SU-DHL-6 (cell line): ENCODE results near the gene IRF1.
A peak's percentile ranks its signal among the peaks of the same experiment; 100 is the strongest.

Experiments used
- H2AFZ ChIP-seq: fragments of 200-600 bp; sonication (generic); 2 replicates; pipeline ENCODE4 v1.6.1; 2014; ENCODE audit warnings: low read depth, mild to moderate bottlenecking, moderate library complexity, mixed read lengths, antibody characterized with exemption, low read length; ENCODE audit not compliant: severe bottlenecking
- H3F3A ChIP-seq: fragments of 200-600 bp; shearing (Covaris generic); 2 replicates; pipeline ENCODE4 v1.6.0; 2016; ENCODE audit warnings: antibody characterized with exemption, mild to moderate bottlenecking; ENCODE audit not compliant: insufficient read depth
- H3K27ac ChIP-seq: fragments of 200-600 bp; sonication (generic); 2 replicates; pipeline ENCODE4 v1.5.1; 2016; ENCODE audit warnings: low read depth, mild to moderate bottlenecking, low read length, moderate library complexity, mixed read lengths
- H3K27me3 ChIP-seq: fragments of 200-600 bp; sonication (generic), shearing (Covaris generic); 2 replicates; pipeline ENCODE4 v1.6.0; 2014; ENCODE audit warnings: mild to moderate bottlenecking, low read length
- H3K36me3 ChIP-seq: fragments of 200-600 bp; sonication (generic); 2 replicates; pipeline ENCODE4 v1.6.1; 2014; ENCODE audit warnings: mild to moderate bottlenecking, low read length, mixed read lengths
- H3K4me2 ChIP-seq: fragments of 300-600, 200-600 bp; shearing (Covaris generic), sonication (generic); 2 replicates; pipeline ENCODE4 v1.6.0; 2014; ENCODE audit warnings: low read length, low read depth, mild to moderate bottlenecking; ENCODE audit not compliant: poor library complexity, severe bottlenecking
- H3K4me3 ChIP-seq: fragments of 200-600 bp; sonication (generic); 2 replicates; pipeline ENCODE4 v1.5.1; 2014; ENCODE audit warnings: antibody characterized with exemption, low read length, mild to moderate bottlenecking, mixed read lengths; ENCODE audit not compliant: insufficient read depth, poor library complexity, severe bottlenecking
- H3K79me2 ChIP-seq: fragments of 200-600 bp; sonication (generic); 2 replicates; pipeline ENCODE4 v1.6.1; 2014; ENCODE audit warnings: mild to moderate bottlenecking, low read length, moderate library complexity; ENCODE audit not compliant: insufficient read depth
- H3K9ac ChIP-seq: fragments of 200-600 bp; sonication (generic); 2 replicates; pipeline ENCODE4 v1.7.0; 2014; ENCODE audit warnings: mild to moderate bottlenecking, low read length
- H3K9me2 ChIP-seq: fragments of 200-600 bp; sonication (generic); replicated peaks from 2 replicates; pipeline ENCODE4 v1.6.1; 2014; ENCODE audit warnings: low read length; ENCODE audit not compliant: insufficient read depth
- H3K9me3 ChIP-seq: fragments of 200-600 bp; sonication (generic); 2 replicates; pipeline ENCODE4 v1.6.1; 2014; ENCODE audit warnings: low read length, mixed read lengths; ENCODE audit not compliant: insufficient read depth
- H4K20me1 ChIP-seq: fragments of 200-600 bp; sonication (generic); 2 replicates; pipeline ENCODE4 v1.6.1; 2014; ENCODE audit warnings: low read depth, mild to moderate bottlenecking, antibody characterized with exemption, low read length, moderate library complexity, mixed read lengths
- CTCF ChIP-seq: fragments of 200-600 bp; sonication (generic); IDR thresholded peaks from one replicate; pipeline ENCODE4 v1.5.1; 2017; ENCODE audit warnings: antibody characterized with exemption, mild to moderate bottlenecking, low read length, moderate library complexity; ENCODE audit not compliant: insufficient read depth, poor library complexity, severe bottlenecking
- EZH2phosphoT487 ChIP-seq: fragments of 200-600 bp; sonication (generic), shearing (Covaris generic); conservative IDR thresholded peaks from 2 replicates; pipeline ENCODE4 v1.6.1; 2018; ENCODE audit warnings: mild to moderate bottlenecking, antibody characterized with exemption, low read length, moderate library complexity, mixed read lengths

IRF1 gene

DNA sequence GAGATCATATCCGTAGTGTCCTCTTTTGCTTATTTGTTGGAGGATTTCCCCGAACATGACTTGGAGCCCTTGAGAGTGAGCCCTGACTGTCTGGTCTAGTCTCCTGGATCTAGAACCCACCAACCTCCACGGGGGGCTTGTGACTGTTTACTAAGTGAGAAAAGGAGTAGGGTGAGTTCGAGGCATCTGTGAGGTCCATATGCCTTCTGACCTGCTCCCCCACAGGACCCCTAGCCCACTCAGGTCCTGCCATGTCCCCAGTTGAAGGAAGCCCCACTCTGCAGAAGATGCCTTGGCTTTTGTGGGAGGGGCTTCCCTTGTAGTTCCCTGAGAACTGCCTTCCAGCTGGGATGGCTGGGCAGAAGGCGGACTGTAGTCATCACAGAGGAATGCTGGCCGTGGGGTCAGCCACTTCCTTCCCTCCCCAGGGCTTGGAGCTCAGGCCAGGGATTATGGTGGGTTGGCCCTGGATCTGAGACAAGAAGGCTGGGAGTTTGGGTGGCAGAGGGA is 7.0 kb upstream of the IRF1 start:
- Histone ChIP-seq H4K20me1 (no peaks in the 10 kb centered on the region), H3F3A (no peaks in the 10 kb centered on the region), H3K4me3 (no peak overlapping the region), H3K4me2 (no peak overlapping the region), H3K27ac (no peak overlapping the region), H3K9me2 (no peaks in the 10 kb centered on the region), H3K36me3 (no peaks in the 10 kb centered on the region), H3K27me3 (no peaks in the 10 kb centered on the region), H2AFZ (no peak overlapping the region), H3K9me3 (no peaks in the 10 kb centered on the region), H3K9ac (no peak overlapping the region), H3K79me2 (no peaks in the 10 kb centered on the region)
- TF ChIP-seq EZH2phosphoT487 = no peak
- no peak for TF ChIP-seq CTCF

GRCh38 chr5:132496631-132497487 is 6.3 kb upstream of the IRF1 start:
- H2AFZ ChIP-seq = peak overlapping the region; percentile 96
- no peaks in the 10 kb centered on the region for H4K20me1 ChIP-seq
- H3K9me2 ChIP-seq = no peaks in the 10 kb centered on the region
- peak overlapping the region; percentile 87 for H3K4me2 ChIP-seq
- peak overlapping the region; percentile 63 for H3K9ac ChIP-seq
- H3K36me3 ChIP-seq = no peaks in the 10 kb centered on the region
- TF ChIP-seq CTCF = no peak
- TF ChIP-seq EZH2phosphoT487 = no peak
- H3K27me3 ChIP-seq = no peaks in the 10 kb centered on the region
- no peak overlapping the region for H3K27ac ChIP-seq
- H3K4me3 ChIP-seq = peak overlapping the region; percentile 60
- H3K9me3 ChIP-seq = no peaks in the 10 kb centered on the region
- H3K79me2 ChIP-seq = no peaks in the 10 kb centered on the region
- H3F3A ChIP-seq = no peaks in the 10 kb centered on the region

DNA sequence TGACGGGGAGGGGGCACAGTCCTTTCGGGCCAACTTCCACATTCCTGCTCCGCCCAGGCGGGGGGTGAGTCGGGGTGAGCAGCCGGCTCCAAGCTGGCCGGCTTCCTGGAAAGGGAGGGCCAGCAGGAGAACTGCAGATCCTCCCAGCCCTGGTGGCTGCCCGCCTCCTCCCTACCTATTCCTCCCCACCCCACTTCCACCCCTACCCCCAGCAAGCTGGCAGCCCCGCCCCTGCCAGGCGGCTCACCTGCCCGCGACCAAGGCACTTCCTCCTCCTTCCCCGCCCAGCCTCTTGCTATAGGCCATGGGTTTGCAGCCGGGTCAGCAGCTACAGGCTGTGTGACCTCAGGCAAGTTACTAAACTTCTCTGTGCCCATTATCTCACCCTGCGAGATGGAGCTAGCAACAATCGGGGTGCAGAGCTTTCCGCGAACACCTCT is 5.6 kb upstream of the IRF1 start:
- H3K4me3 ChIP-seq = peak overlapping the region; percentile 60
- TF ChIP-seq EZH2phosphoT487 (no peak), CTCF (no peak)
- no peaks in the 10 kb centered on the region for H3K36me3 ChIP-seq
- H3F3A ChIP-seq = no peaks in the 10 kb centered on the region
- H2AFZ ChIP-seq = peak overlapping the region; percentile 96
- H3K9me2 ChIP-seq = no peaks in the 10 kb centered on the region
- H3K79me2 ChIP-seq = no peaks in the 10 kb centered on the region
- no peaks in the 10 kb centered on the region for H3K9me3 ChIP-seq
- peak overlapping the region; percentile 63 for H3K9ac ChIP-seq
- H3K4me2 ChIP-seq = peak overlapping the region; percentile 87
- peak overlapping the region; percentile 27; the same call in 1 of the 2 replicates for H3K27ac ChIP-seq
- no peaks in the 10 kb centered on the region for H3K27me3 ChIP-seq
- no peaks in the 10 kb centered on the region for H4K20me1 ChIP-seq
